NCI-H510A treated with DMSO at 0.1 percent for 48 hours (cell line): ENCODE measurements around the gene CCDC92.

Experiments used
- DNase-seq: peaks from one replicate; lab custom pipeline; 2025; lab: John Stamatoyannopoulos, UW

Gene CCDC92

DNA sequence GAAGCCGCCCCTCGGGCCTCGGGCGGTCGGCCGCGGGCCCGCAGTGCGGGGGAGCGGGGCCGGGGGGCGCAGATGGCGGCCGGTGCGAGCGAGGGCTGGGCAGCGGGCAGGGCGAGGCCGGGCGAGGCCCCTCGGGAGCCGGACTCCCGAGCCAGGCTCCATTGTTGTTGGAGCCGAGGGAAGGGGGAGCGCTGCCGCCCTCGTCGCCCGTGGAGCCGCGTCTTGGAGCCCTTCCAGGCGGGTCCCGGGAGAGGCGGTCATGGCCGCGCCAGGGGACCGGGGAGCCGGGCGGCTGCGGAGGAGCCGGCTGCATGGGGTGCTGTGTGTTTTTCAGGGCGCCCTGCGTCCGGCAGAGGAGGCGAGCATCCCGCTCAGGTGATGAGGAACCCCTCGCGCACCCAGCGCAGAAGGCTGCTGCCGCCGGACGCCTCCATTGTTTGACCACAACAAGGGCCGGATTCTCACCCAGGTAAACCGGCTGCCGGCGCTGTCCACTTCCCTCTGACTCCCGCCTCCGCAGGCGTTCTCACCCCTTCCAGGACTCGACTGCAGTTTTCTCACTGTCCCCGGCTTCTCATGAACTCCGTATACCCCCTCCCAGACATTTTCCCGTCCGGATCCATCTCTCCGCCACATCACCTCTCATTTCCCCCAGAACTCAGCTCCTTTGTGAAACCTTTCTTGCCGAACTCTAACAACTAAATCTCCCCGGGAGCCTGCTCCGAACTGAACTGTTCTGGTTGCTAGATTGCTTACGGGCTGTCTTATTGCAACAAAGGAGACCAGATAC, 1.1 kb upstream of the CCDC92 start:
- DNase-seq, result peak; percentile 60

DNA sequence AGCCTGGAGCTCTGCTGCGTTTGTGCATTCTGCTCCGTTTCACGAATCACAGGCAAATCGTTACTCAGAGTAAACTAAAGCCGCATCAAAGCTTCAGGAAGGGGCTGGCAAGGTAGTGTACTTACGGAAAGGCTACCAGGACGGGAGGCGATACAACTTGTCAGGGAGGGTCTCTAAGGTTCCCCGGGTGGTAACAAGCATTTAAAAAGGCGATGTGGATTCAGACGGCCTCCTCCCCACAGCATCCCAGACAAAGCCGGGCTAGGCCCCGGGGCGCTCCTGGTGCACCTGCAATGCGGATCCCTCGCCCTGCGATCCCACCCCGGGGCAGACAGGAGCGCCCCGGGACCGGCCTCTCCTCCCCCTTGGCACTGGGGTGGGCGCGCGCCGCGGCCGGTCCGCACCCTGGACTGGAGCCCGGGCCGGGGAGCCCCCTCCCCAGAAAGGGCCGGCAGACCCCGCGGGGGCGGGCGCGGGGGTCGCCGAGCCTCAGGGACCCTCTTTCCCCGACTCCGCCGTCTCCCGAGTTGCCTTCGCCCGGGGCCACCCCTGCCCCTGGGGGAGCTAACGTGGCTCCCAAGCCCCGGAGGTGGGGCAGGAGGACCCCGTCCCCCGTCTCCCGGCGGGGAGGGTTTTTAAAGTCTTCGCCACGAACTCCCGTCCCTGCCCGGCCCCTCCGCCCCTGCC, 718 bp downstream of the CCDC92 start:
- peak; percentile 86 for DNase-seq

DNA sequence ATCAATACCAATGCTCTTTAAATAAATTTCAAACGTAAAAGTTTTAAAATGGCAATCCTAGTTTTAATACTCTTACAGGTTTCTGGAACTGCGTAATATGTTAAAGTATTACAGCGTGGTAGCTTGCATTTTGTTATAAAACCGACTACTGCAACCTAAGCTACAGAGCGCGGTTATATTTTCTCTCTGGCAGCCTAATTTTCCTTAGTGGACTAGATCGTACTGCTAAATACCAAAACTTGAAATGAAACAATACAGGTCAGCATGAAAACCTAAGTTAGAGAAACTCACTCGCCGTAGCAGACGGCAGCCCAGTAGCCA, 1.2 kb downstream of the CCDC92 start:
- no peak for DNase-seq

DNA sequence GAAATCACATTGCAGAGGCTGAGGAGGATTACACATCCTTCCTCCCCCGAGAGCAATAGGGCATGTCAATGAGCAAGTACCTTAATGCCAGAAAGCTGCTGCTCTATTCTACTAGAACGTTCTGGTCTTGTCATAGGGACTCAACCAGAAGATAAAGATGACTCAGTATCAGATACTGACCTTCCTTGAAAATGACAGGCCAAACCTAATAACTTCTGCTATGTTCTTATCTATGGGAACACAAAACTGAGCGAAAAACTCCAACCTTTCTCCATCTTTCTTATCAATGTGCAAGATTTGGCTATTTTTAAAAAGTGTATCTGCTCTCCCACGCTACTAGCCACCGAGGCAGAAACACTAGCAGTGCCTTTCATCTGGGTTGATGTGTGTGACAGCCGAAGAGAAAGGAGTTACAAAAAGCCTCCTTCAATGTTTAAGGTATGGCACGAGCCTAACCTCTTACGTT, 5.5 kb downstream of the CCDC92 start:
- DNase-seq, result no peak

DNA sequence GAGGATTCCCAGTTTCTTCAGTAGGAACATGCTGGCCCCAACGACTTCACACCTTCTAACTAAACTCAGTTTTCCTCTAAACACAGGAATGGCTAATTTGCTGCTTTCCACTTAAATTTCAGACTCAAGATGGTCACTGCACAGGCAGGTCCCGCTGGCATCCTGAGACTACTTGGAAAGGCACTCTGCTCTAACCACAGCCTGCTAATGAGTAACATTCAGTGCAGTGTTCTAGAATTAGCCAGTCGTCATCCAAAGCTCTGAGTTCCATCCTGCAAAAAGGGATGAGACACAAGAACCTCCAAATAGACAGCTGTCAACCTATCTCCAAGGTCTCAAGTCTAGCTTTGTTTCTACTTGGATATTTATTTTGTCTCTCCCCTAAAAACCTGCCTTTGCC, 6.0 kb downstream of the CCDC92 start:
- no peak for DNase-seq

DNA sequence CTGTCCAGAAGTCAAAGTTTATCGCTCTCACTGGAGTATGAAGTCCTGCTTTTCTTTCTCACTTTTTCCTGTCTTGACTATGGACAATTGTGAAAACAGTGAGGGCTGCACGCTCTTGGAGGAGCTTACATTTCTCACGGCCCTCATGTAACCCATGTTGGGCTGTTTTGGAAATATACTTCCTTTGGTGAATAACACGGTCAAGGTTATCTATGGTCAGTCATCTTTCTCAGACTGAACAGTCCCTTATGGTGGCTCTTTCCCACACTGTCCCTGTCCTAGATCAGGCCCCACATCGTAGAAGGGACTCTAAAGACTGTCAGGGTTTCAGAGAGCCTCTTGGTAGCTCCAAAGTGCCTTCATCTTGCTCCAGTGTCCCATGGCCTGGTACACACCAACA, 7.2 kb downstream of the CCDC92 start:
- no peak for DNase-seq

DNA sequence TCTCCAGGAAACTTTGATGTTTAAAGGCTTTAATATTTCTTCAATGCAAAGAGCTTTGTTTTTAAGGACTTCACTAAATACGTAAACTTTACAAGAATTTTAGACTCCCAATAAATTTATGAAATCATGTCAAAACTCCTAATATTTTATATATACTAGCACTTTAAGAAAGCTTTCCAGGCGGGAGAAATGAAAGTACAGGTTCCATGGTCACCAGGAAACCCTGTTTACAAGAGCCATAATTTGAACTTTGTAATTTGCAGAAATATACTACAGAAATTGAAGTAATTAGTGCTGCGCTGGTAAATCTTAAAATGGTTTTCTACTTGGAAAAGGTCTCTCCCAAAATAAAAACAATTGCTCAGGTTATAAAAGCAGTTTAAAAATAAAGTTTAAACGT, 8.8 kb downstream of the CCDC92 start:
- no peak for DNase-seq

DNA sequence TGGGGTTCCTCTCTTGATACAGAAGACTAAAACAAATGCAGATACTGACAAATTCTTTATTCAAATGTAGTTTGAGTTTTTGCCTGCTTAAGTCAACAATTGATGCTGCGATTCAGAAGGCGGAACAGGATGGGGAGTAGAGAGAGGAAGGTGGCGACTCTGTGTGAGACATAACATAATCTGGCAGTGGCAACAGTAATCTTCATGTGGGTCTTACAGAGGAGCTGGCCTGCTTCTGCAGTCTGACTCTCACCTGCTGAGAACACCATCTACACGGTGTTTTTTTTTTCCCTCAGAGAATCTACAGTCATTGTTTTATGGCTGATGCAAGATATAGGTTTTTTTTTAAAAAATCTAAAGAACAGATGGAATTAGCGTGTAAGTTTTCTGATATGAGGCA, 10.1 kb downstream of the CCDC92 start:
- no peak for DNase-seq

DNA sequence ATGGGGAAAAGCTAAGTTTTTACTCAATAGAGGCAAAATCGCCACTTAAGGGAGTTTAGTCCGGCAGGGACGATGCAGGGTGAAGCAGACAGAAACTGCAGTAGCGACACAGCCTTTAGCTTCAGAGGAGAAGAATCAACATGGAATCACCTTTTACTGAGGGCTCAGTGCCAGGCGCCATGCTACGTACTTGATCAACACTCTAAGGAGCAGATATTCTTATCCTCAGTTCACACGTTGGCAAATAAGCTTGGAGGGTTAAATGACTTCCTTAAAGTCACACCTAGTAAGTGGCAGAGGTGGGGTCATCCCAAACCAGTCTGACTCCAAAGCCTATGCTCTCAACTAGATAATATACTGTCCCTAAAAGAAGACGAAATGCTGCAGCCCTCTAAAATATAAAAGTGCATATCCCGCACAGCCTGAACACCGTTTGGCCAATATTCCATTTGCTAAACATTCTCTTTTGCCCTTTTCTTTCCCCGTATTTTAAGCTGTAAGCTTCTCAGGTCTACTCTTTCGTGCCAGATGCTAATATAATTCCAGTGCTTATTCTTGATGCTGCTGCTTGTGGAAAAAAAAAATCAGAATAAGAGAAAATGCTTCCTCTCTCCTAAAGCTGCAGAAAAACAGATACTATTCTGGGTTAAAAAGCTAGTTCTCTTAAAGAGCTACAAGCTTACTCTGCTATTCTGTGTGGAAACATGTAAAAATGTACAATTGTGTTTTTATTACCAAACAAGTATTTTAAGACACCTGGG, 10.9 kb downstream of the CCDC92 start:
- no peak for DNase-seq

DNA sequence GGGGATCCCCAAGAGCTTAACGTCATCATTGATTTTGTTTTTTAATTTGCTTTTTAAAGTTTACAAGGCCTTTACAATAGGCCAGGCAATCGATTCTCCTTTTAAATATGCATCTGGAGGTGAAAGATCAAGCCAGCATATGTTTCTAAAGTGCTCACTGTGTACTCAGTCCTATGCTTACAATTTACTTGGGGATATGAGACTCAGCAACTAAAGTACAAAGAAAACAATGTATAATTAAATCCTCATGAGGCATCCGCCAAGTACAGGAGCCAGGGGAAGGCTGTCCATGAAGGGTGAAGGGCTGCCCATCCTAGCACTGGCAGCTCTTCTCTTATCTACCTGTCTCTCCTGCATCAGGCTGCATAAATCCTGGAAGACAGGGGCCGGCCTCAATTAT, 11.8 kb downstream of the CCDC92 start:
- DNase-seq, result no peak

DNA sequence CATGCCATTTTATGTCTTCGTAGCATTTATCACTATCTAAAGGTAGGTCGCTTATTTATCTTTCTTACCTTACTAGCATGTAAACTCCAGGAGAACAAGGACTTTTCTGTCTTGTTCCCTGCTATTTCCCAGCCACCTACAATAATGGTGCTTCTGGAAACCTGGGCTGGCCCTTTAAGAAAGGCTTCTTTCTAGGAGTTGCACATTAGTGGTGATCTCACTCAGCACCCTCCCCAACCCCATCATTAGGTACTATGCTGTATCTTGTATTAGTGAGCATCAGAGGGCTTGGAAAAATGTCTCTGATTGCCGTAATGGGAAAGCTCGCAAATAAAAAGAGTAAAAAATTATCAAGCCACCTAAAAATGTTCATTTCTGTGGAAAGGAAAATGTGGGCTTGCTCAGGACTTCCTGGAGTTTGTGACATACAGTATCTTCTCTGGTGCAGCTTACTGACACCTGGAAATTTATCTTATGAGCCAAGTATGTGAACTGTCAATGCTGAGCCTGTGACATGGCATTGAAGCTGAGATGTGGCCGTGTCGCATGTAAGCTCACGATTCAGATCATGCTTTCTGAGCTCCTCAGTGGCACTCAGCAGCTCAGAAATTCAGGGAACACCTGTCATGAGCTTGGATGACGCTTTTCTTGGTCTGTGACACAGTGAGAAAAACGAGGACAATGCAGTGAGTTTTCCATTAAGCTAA, 12.4 kb downstream of the CCDC92 start:
- no peak for DNase-seq

DNA sequence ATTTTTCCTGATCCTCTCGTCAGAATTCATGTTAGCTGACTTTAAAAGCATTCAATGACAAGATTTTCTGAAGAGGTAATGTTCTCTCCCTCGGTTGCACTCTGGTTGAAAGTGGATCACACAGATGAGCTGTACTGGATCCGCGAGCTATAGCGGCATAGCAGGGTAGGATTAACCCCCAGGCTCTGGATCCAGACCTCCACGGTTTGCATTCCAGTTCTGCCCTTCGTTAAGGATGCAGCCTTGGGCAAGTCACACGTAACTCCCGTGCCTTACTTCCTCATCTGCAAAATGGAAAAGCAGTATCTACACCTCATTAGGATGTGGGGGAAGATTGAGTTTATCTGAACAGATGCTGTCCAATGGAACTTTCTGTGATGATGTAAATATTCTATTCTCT, 13.8 kb downstream of the CCDC92 start:
- DNase-seq, result no peak

DNA sequence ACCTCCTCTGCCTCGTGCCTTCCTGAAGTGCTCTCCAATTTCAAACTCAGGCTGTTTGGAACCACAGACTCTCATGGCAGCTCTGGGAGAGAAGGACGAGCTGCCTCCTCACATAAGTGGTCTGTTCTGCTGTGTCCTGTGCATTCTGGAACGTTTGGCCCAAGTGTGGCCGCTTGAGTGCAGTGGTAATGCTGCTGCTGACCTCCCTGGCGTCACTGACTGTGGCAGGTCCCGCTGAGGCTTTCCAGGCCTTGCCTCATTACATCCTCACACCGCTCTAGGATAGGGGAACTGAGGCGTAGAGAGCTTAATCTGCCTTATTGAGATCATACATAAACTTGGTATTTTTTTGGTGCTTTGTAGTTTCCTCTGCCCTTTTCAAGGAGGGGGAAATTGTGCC, 14.2 kb downstream of the CCDC92 start:
- no peak for DNase-seq

DNA sequence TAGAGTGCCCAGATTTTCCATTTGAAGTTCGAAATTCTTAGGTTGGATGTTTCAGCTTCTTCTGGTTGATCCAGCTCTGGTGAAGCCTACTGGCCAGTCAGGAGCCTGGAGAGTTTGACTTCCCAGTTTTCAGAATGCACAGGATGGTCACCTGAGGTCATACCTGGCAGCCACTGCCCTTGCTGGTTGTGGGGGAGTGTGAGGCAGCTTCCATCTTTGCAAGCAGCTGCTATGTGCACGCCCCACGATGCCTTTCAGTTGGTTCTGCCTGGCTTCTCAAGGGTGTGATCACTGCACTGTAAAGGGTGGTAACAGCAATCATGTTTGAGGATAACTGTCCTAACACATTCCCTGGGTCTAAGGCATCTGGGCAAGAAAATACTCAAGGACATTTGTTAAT, 15.4 kb downstream of the CCDC92 start:
- DNase-seq, result no peak

DNA sequence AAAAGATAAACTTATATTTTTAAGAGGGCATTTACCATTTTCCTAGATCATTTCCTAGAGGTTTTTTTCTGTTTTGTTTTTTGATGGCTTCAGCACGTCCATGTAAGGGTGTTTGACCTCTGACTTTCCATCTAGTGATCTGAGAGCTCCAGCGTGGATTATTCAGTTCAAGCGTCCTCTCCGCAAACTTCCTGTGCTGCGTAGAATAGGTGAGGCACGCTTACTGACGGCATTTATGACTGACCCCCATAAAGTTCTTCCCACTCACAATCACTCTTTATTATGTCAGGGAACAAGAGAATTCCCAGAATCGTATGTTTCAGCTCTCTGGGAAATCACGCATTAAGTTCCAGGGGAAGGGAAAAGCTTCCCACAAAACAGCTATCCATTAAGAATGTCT, 16.4 kb downstream of the CCDC92 start:
- DNase-seq, result no peak

DNA sequence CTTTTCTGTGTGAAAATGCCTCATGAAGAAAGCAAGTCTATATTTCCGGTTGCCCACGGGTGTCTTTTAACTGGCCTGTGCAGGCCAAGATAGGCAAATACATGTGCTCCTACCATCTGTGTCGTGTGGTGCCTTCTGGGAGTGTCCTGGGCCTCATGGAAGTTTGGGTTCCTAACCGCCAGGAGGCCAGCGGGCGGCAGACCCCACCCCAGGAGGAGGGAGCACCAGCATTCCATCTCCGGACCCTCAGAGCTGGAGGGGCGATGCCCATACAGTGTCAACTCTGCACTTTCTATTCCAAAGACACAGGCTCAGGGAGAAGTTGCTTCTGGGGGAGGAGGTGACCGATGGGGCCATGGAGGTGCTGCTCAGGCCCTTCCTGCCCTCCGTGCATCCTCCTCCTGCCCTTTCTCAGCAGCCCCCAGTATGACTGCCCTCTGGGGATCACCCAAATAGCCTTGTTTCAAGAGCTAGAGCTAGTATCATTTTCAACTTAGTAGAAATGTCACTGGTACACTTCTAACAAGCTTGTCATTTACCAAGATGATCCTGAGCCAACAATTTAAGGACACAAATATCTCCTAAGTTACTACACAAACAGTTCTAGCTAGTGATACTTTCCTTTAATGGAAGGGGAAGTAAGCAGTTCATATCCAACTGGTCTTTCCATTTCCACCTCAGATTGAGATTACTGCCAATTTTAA, 17.8 kb downstream of the CCDC92 start:
- DNase-seq, result no peak

DNA sequence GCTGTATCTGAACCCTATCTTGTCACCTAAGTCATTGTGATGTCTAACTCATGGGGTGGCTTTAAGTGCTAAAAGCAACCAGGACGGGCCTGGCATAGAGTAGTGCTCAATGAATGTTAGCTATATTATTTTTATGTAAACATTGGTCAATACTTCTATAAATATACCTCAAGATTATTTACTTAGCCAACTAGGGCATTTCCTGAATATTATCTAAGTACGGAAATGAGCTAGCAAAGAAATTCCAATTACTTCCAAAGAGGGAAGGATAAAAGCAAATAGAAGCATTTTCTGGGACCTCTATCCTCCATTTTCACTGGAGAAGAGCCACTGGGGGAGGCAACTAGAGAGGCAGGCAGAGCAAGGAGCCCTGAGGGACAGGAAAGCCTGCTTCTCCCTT, 20.6 kb downstream of the CCDC92 start:
- DNase-seq, result no peak

DNA sequence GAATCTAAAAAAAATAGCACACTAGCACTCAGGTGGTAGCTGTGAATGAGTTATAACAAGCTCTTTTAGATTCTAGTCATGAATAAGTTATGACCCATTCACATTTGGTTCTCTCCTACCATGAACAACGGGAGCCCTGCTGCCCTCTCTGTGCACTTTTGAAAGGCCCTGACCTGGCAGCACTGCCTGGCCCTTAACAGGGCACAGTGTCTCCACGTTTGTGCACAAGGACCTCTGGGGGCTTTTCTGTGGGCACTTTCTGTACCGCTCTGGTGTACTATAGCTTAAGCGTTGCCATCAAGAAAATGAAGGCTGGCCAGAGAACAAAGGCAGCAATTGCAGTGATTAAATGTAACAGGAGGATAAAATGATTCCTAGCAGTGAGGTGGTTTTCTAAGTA, 21.2 kb downstream of the CCDC92 start:
- DNase-seq, result no peak

DNA sequence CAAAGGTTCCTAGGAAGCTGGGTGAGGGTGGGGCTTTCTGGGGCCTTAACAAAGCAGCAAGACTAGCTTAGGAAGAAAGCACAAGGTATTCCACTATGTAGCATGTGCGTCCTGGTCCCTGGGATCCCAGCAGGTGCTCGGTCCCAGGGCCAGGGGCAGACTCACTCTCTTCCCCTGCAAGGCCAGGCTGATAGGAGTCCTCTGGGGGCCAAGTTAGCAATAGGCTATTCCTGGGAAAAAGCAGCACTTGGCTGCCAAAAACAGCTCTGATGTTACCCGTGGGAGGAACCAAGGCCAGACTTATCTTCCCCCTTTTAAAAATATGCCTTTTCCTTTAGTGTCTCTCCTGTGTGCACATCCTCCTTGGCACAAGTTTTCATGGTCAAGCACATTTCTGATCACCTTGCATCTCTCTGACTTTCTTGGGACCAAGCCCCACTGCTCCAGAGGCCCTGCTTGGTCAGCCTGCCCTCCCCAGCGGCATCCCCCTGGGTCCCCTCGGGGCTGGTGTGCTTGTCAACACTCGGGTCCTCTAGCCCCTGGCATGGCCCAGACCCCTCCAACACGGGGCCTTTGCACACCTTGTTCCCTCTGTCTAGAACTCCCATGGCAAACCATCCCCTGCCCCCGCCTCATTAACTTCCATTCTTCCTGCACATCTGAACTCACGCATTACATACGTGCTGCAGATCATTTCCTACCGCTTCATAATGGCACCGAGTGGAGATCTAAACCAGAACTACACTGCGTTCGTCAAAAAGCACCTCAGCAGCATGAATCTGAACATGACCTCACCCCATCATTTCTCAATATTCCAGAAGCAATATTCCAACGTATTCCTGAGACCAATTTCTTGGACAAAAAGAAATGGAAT, 21.9 kb downstream of the CCDC92 start:
- no peak for DNase-seq

DNA sequence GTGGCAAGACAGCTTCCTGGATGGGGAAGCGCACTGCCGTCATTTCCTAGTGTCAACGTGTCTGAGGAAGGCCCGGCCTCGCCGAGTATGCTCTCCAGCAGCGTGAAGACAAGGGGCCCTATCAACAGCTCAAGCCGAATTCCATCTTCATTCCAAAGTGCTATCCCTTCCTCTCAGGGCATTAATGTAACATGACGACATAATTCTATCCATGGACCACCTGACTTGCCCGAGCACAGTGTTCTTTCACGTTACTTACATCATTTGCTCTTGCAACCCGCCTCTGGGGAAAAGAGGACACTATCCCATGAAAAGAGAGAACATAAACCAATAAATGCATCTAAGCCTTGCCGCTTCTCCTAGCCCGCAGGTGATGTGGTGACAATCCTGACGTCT, 22.9 kb downstream of the CCDC92 start:
- no peak for DNase-seq
